ENCODE data around the gene CD207. TPM values are rescaled to one million over a fixed set of nuclear protein-coding genes. Genes with fewer than 3 reads are reported as not detected.

The CD207 gene
- total RNA-seq, 1 donor from 2014 or later: 0.52 TPM

GRCh38 chr2:70795164-70795995 is 40.2 kb downstream of the CD207 start:
- DNase-seq (ENCODE audit: low spot score): no peak

- no peak for DNase-seq (ENCODE audit: low spot score)
These were observed 42.2 kb downstream of the CD207 start for GRCh38 chr2:70793450-70793849.

GRCh38 chr2:70790136-70790828 is 45.3 kb downstream of the CD207 start, which contains the start of gene FIGLA:
Gene FIGLA (minus strand): TSS chr2:70790643. CDS start chr2:70790638, 5 bp downstream.
- DNase-seq (ENCODE audit: low spot score): no peak

- peak; percentile 60 for DNase-seq (ENCODE audit: low spot score)
These were observed 46.1 kb downstream of the CD207 start for GRCh38 chr2:70789304-70790135.

GRCh38 chr2:70785137-70785911 is 50.3 kb downstream of the CD207 start:
- no peak for DNase-seq (ENCODE audit: low spot score)

- DNase-seq (ENCODE audit: low spot score): no peak
These were observed 51.3 kb downstream of the CD207 start for GRCh38 chr2:70784320-70784719.

Other genes with a start within 250 kb of the CD207 start
- gene ADD2, start 67.6 kb downstream of the CD207 start, total RNA-seq: 0.95 TPM
- gene FIGLA, start 45.2 kb downstream of the CD207 start, total RNA-seq: not detected
- gene CLEC4F, start 15.2 kb downstream of the CD207 start, total RNA-seq: 0.17 TPM
- gene VAX2, start 64.8 kb upstream of the CD207 start, total RNA-seq: not detected
- gene ATP6V1B1, start 100.1 kb upstream of the CD207 start, total RNA-seq: 1.6 TPM
- 2.9 TPM for gene ANKRD53, start 142.8 kb upstream of the CD207 start, total RNA-seq
- gene TEX261, start 159.1 kb upstream of the CD207 start, total RNA-seq: 62.8 TPM
- 104 TPM for gene NAGK, start 232.8 kb upstream of the CD207 start, total RNA-seq

Data from mucosa of gallbladder (tissue), 1 donor.